Right kidney (tissue), 1 donor: ENCODE data around the gene VSTM2A.

Experiments used
- DNase-seq: peaks from one replicate; pipeline ENCODE4 v3.0.0-alpha.2; 2016

Gene VSTM2A

GRCh38 chr7:54615537-54615936, 73.4 kb downstream of the VSTM2A start:
- no peak for DNase-seq
